Keratinocyte (primary cell): Measurements from ENCODE around the gene MIPOL1.

Source experiments
- CTCF ChIP-seq, 3 experiments: IDR thresholded peaks in 1 of 3; conservative IDR thresholded peaks in 1 of 3; optimal IDR thresholded peaks in 1 of 3; 2 replicates in 2 of 3; 3 replicates in 1 of 3; pipeline versions ENCODE3 to v1.5.1; 2011; ENCODE audit warnings: low read length in 3 of 3, mild to moderate bottlenecking in 3 of 3, moderate library complexity in 2 of 3, control low read depth in 1 of 3, inconsistent platforms in 1 of 3; ENCODE audit not compliant: insufficient read depth in 2 of 3; ENCODE audit errors: extremely low read depth in 1 of 3
- EZH2 ChIP-seq: IDR thresholded peaks from one replicate; pipeline ENCODE4 v1.6.1; 2012; ENCODE audit warnings: inconsistent platforms, mild to moderate bottlenecking, low read length, moderate library complexity

GRCh38 chr14:37566811-37567371 lies 369.2 kb downstream of the MIPOL1 start:
- TF ChIP-seq CTCF (optimal IDR thresholded peaks at IDR 0.05 in 1 of 3, IDR thresholded peaks at IDR 0.05 in 1 of 3, conservative IDR thresholded peaks at IDR 0.05 in 1 of 3; ENCODE audit: extremely low read depth in 1 of 3, insufficient read depth in 2 of 3, low read length in 3 of 3) (no peak), EZH2 (no peak)
